KMS-11 (cell line): ENCODE data around the gene OTC.

Experiments
- H2AFZ ChIP-seq: fragments of 200-600 bp; sonication (generic); 2 replicates; pipeline ENCODE4 v1.6.1; 2016; ENCODE audit warnings: antibody characterized with exemption, mixed run types, low read depth
- H3K27ac ChIP-seq: fragments of 200-600 bp; sonication (generic); 2 replicates; pipeline ENCODE4 v1.6.1; 2016; ENCODE audit warnings: mild to moderate bottlenecking, mixed run types
- H3K27me3 ChIP-seq: fragments of 200-600 bp; sonication (generic); 2 replicates; pipeline ENCODE4 v1.6.1; 2017; ENCODE audit warnings: mild to moderate bottlenecking, low read depth, mixed run types, moderate library complexity; ENCODE audit not compliant: insufficient read depth
- H3K36me3 ChIP-seq: fragments of 200-600 bp; sonication (generic); 2 replicates; pipeline ENCODE4 v1.6.1; 2017; ENCODE audit warnings: mild to moderate bottlenecking, mixed run types; ENCODE audit not compliant: insufficient read depth
- H3K4me1 ChIP-seq: fragments of 200-600 bp; sonication (generic); 2 replicates; pipeline ENCODE4 v1.6.1; 2016; ENCODE audit warnings: mild to moderate bottlenecking, low read depth, mixed run types; ENCODE audit not compliant: poor library complexity, severe bottlenecking
- H3K4me2 ChIP-seq: fragments of 200-600 bp; sonication (generic); 2 replicates; pipeline ENCODE4 v1.7.0; 2016; ENCODE audit warnings: mild to moderate bottlenecking, mixed run types
- H3K4me3 ChIP-seq: fragments of 200-600 bp; sonication (generic); IDR thresholded peaks from 2 replicates; pipeline ENCODE4 v1.6.1; 2017; ENCODE audit warnings: low read depth, low read length, mixed read lengths; ENCODE audit not compliant: insufficient read depth
- H3K79me2 ChIP-seq: fragments of 200-600 bp; sonication (generic); 2 replicates; pipeline ENCODE4 v1.6.1; 2016; ENCODE audit warnings: low read depth, mixed run types; ENCODE audit not compliant: insufficient read depth
- H3K9ac ChIP-seq: fragments of 200-600 bp; sonication (generic); 2 replicates; pipeline ENCODE4 v1.6.1; 2016; ENCODE audit warnings: mild to moderate bottlenecking, mixed run types
- H4K20me1 ChIP-seq: fragments of 200-600 bp; sonication (generic); 2 replicates; pipeline ENCODE4 v1.6.1; 2016; ENCODE audit warnings: mild to moderate bottlenecking, mixed run types; ENCODE audit not compliant: insufficient read depth
- CTCF ChIP-seq: fragments of 200-600 bp; sonication (generic); conservative IDR thresholded peaks from 2 replicates; pipeline ENCODE4 v1.6.1; 2017; ENCODE audit warnings: low read depth, mild to moderate bottlenecking, antibody characterized with exemption, low read length, moderate library complexity, mixed read lengths

Gene OTC

GRCh38 chrX:38351346-38351745 lies 1.1 kb upstream of the OTC start:
- H3K4me1 ChIP-seq: no peaks in the 10 kb centered on the region
- no peak for TF ChIP-seq CTCF
- H3K27ac ChIP-seq: no peak overlapping the region
- H3K4me2 ChIP-seq: no peak overlapping the region
- no peak overlapping the region for H3K9ac ChIP-seq
- no peaks in the 10 kb centered on the region for H4K20me1 ChIP-seq
- H3K79me2 ChIP-seq: no peaks in the 10 kb centered on the region
- H2AFZ ChIP-seq: no peak overlapping the region
- H3K4me3 ChIP-seq: no peak overlapping the region
- no peaks in the 10 kb centered on the region for H3K27me3 ChIP-seq
- H3K36me3 ChIP-seq: no peaks in the 10 kb centered on the region

- no peaks in the 10 kb centered on the region for H3K79me2 ChIP-seq
- H3K27me3 ChIP-seq: no peaks in the 10 kb centered on the region
These were observed 4.0 kb downstream of the OTC start for GRCh38 chrX:38356401-38356800.

GRCh38 chrX:38357747-38358673 lies 5.6 kb downstream of the OTC start:
- TF ChIP-seq CTCF: no peak
- H3K4me3 ChIP-seq: no peak overlapping the region
- H2AFZ ChIP-seq: no peak overlapping the region
- H3K27me3 ChIP-seq: no peaks in the 10 kb centered on the region
- H4K20me1 ChIP-seq: no peaks in the 10 kb centered on the region
- H3K36me3 ChIP-seq: no peaks in the 10 kb centered on the region
- no peak overlapping the region for H3K9ac ChIP-seq
- H3K4me2 ChIP-seq: no peak overlapping the region
- H3K79me2 ChIP-seq: no peaks in the 10 kb centered on the region
- H3K27ac ChIP-seq: no peak overlapping the region
- H3K4me1 ChIP-seq: no peaks in the 10 kb centered on the region

More at GRCh38 chrX:38356401-38356800, 4.0 kb downstream of the OTC start:
- H3K27ac ChIP-seq: no peak overlapping the region
- no peak overlapping the region for H2AFZ ChIP-seq
- no peaks in the 10 kb centered on the region for H3K36me3 ChIP-seq
- no peak for TF ChIP-seq CTCF
- no peaks in the 10 kb centered on the region for H4K20me1 ChIP-seq
- H3K4me3 ChIP-seq: no peak overlapping the region
- no peak overlapping the region for H3K4me2 ChIP-seq
- H3K9ac ChIP-seq: no peak overlapping the region
- H3K4me1 ChIP-seq: no peaks in the 10 kb centered on the region

GRCh38 chrX:38363046-38363445 lies 10.6 kb downstream of the OTC start:
- H3K36me3 ChIP-seq: no peaks in the 10 kb centered on the region
- H2AFZ ChIP-seq: no peak overlapping the region
- H3K79me2 ChIP-seq: no peaks in the 10 kb centered on the region
- no peak for TF ChIP-seq CTCF
- no peak overlapping the region for H3K27ac ChIP-seq
- H4K20me1 ChIP-seq: no peaks in the 10 kb centered on the region
- H3K9ac ChIP-seq: no peak overlapping the region
- H3K27me3 ChIP-seq: no peaks in the 10 kb centered on the region
- no peaks in the 10 kb centered on the region for H3K4me1 ChIP-seq
- H3K4me2 ChIP-seq: no peak overlapping the region
- H3K4me3 ChIP-seq: no peak overlapping the region
